Breast epithelium (tissue), 3 donors: ENCODE results near the gene UBA1.

Experiments
- CTCF ChIP-seq, 3 donors: fragments of 450-650 bp; IDR thresholded peaks; one replicate each; pipeline ENCODE4 v1.5.1; 2016 to 2017; ENCODE audit warnings: antibody characterized with exemption in 3 of 3, mild to moderate bottlenecking in 3 of 3, moderate library complexity in 3 of 3
- POLR2A ChIP-seq: fragments of 450-650 bp; IDR thresholded peaks from one replicate; pipeline ENCODE4 v1.6.1; 2016; ENCODE audit warnings: antibody characterized with exemption, mild to moderate bottlenecking, moderate library complexity
- POLR2AphosphoS5 ChIP-seq, 3 donors: sonication (generic); formaldehyde crosslinking; IDR thresholded peaks; one replicate each; pipeline ENCODE4 v1.6.1; 2017; ENCODE audit warnings: antibody characterized with exemption in 3 of 3

GRCh38 chrX:47221756-47222155 is 28.1 kb downstream of the UBA1 start:
- TF ChIP-seq CTCF (IDR thresholded peaks at IDR 0.05) (no peak), POLR2A (no peak), POLR2AphosphoS5 (IDR thresholded peaks at IDR 0.05) (no peak)
